Esophagus muscularis mucosa (tissue), 4 donors: ENCODE measurements around the gene ZC3H10. TPM values are rescaled to one million over a fixed set of nuclear protein-coding genes. Genes with fewer than 3 reads are reported as not detected.
A peak's percentile ranks its signal among the peaks of the same experiment; 100 is the strongest.

Source experiments
- DNase-seq: peaks from one replicate; pipeline ENCODE4 v3.0.0-alpha.2; 2017; ENCODE audit errors: extremely low spot score
- H3K27ac ChIP-seq, 4 donors: fragments of 200-600 bp; sonication (generic); replicated peaks in 1 of 4; 1 replicate in 3 of 4; 2 replicates in 1 of 4; pipeline ENCODE4 v1.5.1; 2016 to 2019; ENCODE audit warnings: mild to moderate bottlenecking in 1 of 4
- H3K27me3 ChIP-seq, 4 donors: fragments of 200-600 bp; sonication (generic); one replicate each; pipeline versions ENCODE4 v1.5.1 to v1.6.0; 2016 to 2019
- H3K36me3 ChIP-seq, 4 donors: fragments of 200-600 bp; sonication (generic); one replicate each; pipeline ENCODE4 v1.5.1; 2016 to 2019
- H3K4me1 ChIP-seq, 4 donors: fragments of 200-600 bp; sonication (generic); one replicate each; pipeline ENCODE4 v1.5.1; 2016 to 2019
- H3K4me3 ChIP-seq, 4 donors: fragments of 200-600 bp; sonication (generic); 1 replicate in 2 of 4; 2 replicates in 2 of 4; pipeline ENCODE4 v1.5.1; 2016 to 2019; ENCODE audit warnings: mild to moderate bottlenecking in 4 of 4, moderate library complexity in 1 of 4
- H3K9me3 ChIP-seq, 4 donors: fragments of 200-600 bp; sonication (generic); 1 replicate in 3 of 4; 2 replicates in 1 of 4; pipeline ENCODE4 v1.5.1; 2016 to 2019
- EP300 ChIP-seq: sonication (generic); formaldehyde crosslinking; IDR thresholded peaks from one replicate; pipeline ENCODE4 v1.6.1; 2017; ENCODE audit warnings: antibody characterized with exemption
- POLR2A ChIP-seq: fragments of 450-650 bp; IDR thresholded peaks from one replicate; pipeline ENCODE4 v1.6.1; 2017; ENCODE audit warnings: antibody characterized with exemption, moderate library complexity, mild to moderate bottlenecking, low read depth
- POLR2AphosphoS5 ChIP-seq, 2 donors: sonication (generic); formaldehyde crosslinking; IDR thresholded peaks; one replicate each; pipeline ENCODE4 v1.6.1; 2017; ENCODE audit warnings: antibody characterized with exemption in 2 of 2
- WGBS: methylation state at CpG from one replicate; pipeline ENCODE4 v1.1.5; 2018; 5-methylcytosine and 5-hydroxymethylcytosine counted together
- intact Hi-C: fragments of 100-400 bp; cut with DNase I; formaldehyde crosslinking; loops from one replicate; pipeline ENCODE4 v1.15.1; 2023
- total RNA-seq, 4 donors: library from RNA; depleted of rRNA; stranded (reverse); fragments of >200 nt; gene quantifications; one replicate each; pipeline versions ENCODE4 v1.1.0 to v1.2.1, GENCODE V29; 2016
- TF ChIP-seq, protein P1 (sequence below), 3 experiments: fragments of 200-600 bp in 2 of 3; fragments of 450-650 bp in 1 of 3; sonication (generic) in 2 of 3; IDR thresholded peaks; one replicate each; pipeline ENCODE4 v1.5.1; 2017 to 2019; ENCODE audit warnings: antibody characterized with exemption in 3 of 3, mild to moderate bottlenecking in 2 of 3, moderate library complexity in 1 of 3

Gene ZC3H10
- total RNA-seq, 4 donors from 2014 or later, result 5.0 to 7.9 (median 6.6) TPM

GRCh38 chr12:56118688-56119357 is 757 bp downstream of the ZC3H10 start:
- 10% methylated on average over 12 of the region's 13 CpGs for WGBS
- no peaks in the 10 kb centered on the region for H3K27me3 ChIP-seq
- H3K4me3 ChIP-seq, result peak overlapping the region; percentile 66 to 86 (median 78)
- no peaks in the 10 kb centered on the region for H3K9me3 ChIP-seq
- intact Hi-C loops, result loop anchor here (2.0 kb wide), 2 partner anchors 70 to 106 kb away; partner anchors contain the start of genes NABP2 and SMARCC2
- TF ChIP-seq POLR2A, result no peak
- TF ChIP-seq EP300, result no peak
- TF ChIP-seq, protein P1, sequence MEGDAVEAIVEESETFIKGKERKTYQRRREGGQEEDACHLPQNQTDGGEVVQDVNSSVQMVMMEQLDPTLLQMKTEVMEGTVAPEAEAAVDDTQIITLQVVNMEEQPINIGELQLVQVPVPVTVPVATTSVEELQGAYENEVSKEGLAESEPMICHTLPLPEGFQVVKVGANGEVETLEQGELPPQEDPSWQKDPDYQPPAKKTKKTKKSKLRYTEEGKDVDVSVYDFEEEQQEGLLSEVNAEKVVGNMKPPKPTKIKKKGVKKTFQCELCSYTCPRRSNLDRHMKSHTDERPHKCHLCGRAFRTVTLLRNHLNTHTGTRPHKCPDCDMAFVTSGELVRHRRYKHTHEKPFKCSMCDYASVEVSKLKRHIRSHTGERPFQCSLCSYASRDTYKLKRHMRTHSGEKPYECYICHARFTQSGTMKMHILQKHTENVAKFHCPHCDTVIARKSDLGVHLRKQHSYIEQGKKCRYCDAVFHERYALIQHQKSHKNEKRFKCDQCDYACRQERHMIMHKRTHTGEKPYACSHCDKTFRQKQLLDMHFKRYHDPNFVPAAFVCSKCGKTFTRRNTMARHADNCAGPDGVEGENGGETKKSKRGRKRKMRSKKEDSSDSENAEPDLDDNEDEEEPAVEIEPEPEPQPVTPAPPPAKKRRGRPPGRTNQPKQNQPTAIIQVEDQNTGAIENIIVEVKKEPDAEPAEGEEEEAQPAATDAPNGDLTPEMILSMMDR (IDR thresholded peaks at IDR 0.05), result no peak
- no peak for TF ChIP-seq POLR2AphosphoS5 (IDR thresholded peaks at IDR 0.05)
- H3K4me1 ChIP-seq, result peaks cover 50 to 71% (median 57%) of the 10 kb centered on the region in 4 donors
- DNase-seq, result no peak
- H3K27ac ChIP-seq, result peak overlapping the region; percentile 92 to 98 (median 94)
- H3K36me3 ChIP-seq, result peaks cover 11 to 27% (median 22%) of the 10 kb centered on the region in 4 donors

- H3K4me1 ChIP-seq, result peaks cover 50 to 71% (median 59%) of the 10 kb centered on the region in 4 donors
- DNase-seq, result no peak
- intact Hi-C loops, result loop anchor here (2.0 kb wide), 2 partner anchors 69 to 105 kb away; partner anchors contain the start of genes NABP2 and SMARCC2
Measured at GRCh38 chr12:56119361-56119796, 1.3 kb downstream of the ZC3H10 start.

DNA sequence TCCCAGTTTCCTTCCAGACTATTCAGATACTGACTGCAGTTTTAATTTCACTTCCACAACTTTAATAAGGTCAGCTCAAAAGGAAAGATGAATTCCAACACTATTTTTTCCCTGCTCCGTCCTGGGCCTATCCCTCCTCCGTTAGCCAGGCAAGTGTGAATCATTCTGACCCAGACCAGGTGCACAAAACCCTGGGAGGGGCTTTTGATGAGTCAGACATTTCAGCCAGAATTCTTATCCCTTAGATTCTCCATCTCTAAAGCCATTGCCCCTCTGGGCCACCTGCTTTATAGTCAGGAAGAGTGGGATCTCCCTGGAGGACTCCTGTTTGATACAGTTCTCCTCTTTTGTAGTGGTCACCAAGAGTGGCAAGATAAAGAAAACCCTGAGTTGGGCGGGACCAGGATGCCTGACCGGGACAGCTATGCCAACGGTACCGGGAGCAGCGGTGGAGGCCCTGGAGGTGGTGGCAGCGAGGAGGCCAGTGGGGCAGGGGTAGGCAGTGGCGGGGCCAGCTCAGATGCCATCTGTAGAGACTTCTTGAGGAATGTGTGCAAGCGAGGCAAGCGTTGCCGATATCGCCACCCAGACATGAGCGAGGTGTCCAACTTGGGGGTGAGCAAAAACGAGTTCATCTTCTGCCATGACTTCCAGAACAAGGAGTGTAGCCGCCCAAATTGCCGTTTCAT is 2.2 kb downstream of the ZC3H10 start:
- H3K27me3 ChIP-seq, result no peaks in the 10 kb centered on the region
- no peak for TF ChIP-seq EP300
- no peak for TF ChIP-seq POLR2A
- TF ChIP-seq POLR2AphosphoS5 (IDR thresholded peaks at IDR 0.05), result no peak
- TF ChIP-seq, protein P1 (IDR thresholded peaks at IDR 0.05), result no peak
- no peaks in the 10 kb centered on the region for H3K9me3 ChIP-seq
- DNase-seq, result no peak
- H3K4me3 ChIP-seq, result no peak overlapping the region
- WGBS, result 77% methylated on average over 17 of the region's 17 CpGs
- peaks cover 11 to 27% (median 20%) of the 10 kb centered on the region in 4 donors for H3K36me3 ChIP-seq
- intact Hi-C loops, result loop anchor here (10.0 kb wide), 2 partner anchors 344 to 514 kb away; partner anchors contain the start of genes BAZ2A and SPRYD4
- H3K27ac ChIP-seq, result peak overlapping the region; percentile 92 to 98 (median 94)
- peaks cover 54 to 76% (median 64%) of the 10 kb centered on the region in 4 donors for H3K4me1 ChIP-seq

More at GRCh38 chr12:56119361-56119796, 1.3 kb downstream of the ZC3H10 start:
- Histone ChIP-seq H3K27me3 (no peaks in the 10 kb centered on the region), H3K4me3 (peak overlapping the region; percentile 66 to 86 (median 78)), H3K9me3 (no peaks in the 10 kb centered on the region), H3K27ac (peak overlapping the region; percentile 92 to 98 (median 94)), H3K36me3 (peaks cover 11 to 27% (median 20%) of the 10 kb centered on the region in 4 donors)
- 0% methylated on average over 2 of the region's 2 CpGs for WGBS
- TF ChIP-seq EP300, result no peak
- peak; percentile 67 to 87 for TF ChIP-seq POLR2AphosphoS5 (IDR thresholded peaks at IDR 0.05)
- no peak for TF ChIP-seq POLR2A
- TF ChIP-seq, protein P1 (IDR thresholded peaks at IDR 0.05), result peak; percentile 77 to 96 (median 80)

GRCh38 chr12:56121204-56121870 is 3.3 kb downstream of the ZC3H10 start:
- H3K4me1 ChIP-seq, result peaks cover 60 to 81% (median 69%) of the 10 kb centered on the region in 4 donors
- no peaks in the 10 kb centered on the region for H3K27me3 ChIP-seq
- no peaks in the 10 kb centered on the region for H3K9me3 ChIP-seq
- no peak for DNase-seq
- intact Hi-C loops, result loop anchor here (10.0 kb wide), 2 partner anchors 343 to 513 kb away; partner anchors contain the start of genes BAZ2A and SPRYD4
- peaks cover 11 to 27% (median 20%) of the 10 kb centered on the region in 4 donors for H3K36me3 ChIP-seq
- 83% methylated on average over 11 of the region's 11 CpGs for WGBS
- peak overlapping the region; percentile 92 to 98 (median 94) for H3K27ac ChIP-seq
- TF ChIP-seq EP300 (no peak), POLR2A (no peak), POLR2AphosphoS5 (IDR thresholded peaks at IDR 0.05) (no peak)
- TF ChIP-seq, protein P1 (IDR thresholded peaks at IDR 0.05), result no peak
- H3K4me3 ChIP-seq, result no peak overlapping the region
